HG02943 (cell line): ENCODE data around the gene SH3RF2.

Experiments used
- ATAC-seq: cut with Tn5 transposase; IDR thresholded peaks from one replicate; pipeline ENCODE4 v1.9.1; 2021; ENCODE audit warnings: mild to moderate bottlenecking, low read depth, moderate library complexity; ENCODE audit not compliant: unreplicated experiment

SH3RF2 gene

DNA sequence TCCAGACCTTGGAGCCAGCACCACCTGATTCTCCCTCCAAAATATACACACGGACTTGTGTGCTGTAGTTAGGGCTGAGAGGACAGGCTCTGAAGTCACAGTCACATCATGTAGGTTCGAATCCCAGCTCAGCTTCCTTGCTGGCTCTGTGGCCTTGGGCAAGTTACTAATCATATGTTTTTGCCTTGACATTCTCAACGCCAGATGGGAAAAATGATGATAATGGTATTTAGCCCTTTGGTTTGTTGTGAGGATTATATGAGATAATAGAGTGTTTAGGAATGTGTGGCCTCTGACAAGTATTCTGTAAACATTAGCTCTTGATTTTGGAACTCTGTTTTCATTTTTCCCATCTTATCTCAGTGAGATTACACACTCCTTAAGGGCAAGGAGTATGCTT is 96.5 kb downstream of the SH3RF2 start:
- no peak for ATAC-seq

DNA sequence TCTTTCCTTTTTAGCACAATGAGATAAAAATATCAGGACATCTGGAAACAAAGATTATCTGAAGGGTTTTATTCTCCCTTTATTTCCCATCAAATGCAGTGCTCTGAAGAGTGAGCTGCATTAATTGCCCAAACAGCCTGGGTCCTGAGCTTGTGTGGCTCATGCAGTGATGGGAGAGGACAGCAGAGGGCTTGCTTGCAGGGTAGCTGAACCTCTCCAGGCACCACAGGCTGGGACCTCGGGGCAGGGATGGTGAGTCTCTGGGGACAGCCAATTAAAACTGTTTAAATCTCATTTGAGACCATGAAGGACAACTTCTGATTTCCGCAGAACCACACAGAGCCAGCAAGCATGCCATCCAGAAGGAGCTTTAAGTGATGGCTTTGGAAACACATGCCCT is 97.7 kb downstream of the SH3RF2 start:
- ATAC-seq, result no peak

DNA sequence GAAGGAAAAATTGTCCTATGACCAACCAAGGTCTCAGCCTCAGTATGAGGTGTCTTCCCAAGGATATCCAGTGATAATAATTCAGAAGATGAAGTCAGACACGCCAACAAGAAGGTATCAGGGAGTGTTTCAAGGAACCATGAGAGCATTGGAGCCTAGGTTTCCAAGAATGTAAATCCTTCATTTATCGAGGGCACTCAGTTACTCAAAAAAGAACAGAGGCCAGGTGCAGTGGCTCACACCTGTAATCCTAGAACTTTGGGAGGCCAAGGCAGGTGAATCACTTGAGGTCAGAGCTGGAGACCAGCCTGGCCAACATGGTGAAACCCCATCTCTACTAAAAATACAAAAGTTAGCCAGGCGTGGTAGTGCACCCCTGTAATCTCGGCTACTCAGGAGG is 98.2 kb downstream of the SH3RF2 start:
- no peak for ATAC-seq

DNA sequence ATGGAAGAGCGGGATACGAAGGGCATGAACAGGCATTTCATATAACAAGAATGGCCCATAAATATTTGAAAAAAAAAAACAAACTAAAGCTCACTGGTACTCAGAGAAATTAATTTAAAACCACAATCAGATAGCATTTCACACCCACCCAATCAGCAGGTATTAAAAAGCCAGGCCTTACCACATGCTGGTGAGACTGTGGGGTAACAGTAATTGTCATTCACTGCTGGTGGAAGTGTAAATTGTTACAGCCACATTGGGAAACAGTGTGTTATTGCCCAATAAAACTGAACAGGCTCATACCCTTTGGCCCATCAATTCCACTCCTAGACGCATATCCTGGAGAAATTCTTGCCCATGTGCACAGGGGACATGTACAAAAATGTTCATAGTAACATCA is 103.0 kb downstream of the SH3RF2 start:
- no peak for ATAC-seq

DNA sequence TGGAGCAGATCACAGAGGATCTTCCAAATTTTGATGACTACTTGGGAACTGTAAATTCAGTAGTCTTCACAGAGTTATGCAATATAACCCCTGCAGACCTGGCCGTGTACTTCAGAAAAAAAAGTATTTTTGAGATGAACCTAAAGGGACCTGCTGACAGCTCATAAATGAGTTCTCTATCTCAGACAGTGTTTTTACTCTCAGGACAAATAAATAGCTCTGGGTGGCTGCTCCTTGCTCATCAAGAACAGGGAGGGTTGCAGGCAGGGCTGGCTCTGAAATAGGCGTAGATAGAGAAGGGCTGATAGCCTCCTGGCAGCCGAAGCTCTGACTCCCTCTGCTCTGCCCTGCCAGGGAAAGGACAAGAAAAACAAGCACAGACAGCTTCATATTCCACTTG is 104.1 kb downstream of the SH3RF2 start:
- ATAC-seq, result no peak

DNA sequence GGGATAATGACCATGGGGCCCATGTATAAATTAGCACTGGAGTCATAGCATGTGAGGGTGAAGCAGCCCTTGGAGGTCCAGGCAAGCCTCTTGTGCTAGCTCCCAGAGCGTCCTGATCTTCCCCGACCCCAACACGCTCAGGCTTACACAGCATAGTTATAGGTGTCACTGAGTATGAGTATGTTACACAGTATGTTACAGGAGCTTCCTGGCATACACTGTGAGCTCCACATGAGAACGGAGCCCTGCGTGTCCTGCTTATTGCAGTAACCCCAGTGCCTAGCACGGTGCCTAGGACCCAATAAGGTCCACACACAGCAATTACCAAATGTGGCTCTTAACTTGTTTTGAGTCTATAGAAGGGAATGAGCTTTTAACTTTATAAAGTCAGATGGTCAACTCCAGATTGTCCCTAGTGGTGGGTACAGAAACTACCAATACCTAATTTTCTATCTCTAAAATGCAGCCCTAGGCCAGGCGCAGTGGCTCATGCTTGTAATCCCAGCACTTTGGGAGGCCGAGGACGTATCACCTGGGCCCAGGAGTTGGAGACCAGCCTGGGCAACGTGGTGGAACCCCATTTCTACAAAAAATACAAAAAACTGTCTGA is 104.9 kb downstream of the SH3RF2 start:
- ATAC-seq, result peak; percentile 85

DNA sequence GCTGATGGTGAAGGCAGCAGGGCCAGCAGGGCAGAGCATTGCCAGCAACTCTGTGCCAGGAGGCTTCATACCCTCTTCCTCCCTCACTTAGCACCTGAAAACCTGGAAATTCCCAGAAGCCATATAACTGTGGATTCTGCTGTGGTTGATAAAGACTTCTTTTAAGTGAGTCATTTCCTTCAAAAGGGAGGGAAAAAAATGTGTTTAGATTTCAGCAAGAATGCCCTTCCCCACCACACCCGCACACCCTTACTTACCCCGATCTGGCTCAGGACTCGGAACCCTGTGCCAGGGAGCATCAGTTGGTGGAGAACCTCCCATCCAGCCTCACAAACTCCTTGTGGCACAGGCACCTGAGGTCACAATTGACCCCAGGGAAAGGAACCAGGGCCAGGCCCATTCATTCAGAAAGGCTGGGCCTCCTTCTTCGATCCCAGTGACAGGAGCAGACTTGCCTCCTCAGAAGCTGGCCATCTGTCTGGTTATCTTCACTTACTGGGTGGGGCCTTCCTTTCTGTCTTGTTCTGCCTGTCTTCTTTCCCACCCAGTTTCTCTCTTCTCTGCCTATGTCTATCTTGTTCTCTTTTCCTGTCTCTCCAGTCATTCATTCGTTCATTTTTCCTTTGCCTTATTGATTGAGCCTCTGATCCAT is 106.4 kb downstream of the SH3RF2 start:
- no peak for ATAC-seq

DNA sequence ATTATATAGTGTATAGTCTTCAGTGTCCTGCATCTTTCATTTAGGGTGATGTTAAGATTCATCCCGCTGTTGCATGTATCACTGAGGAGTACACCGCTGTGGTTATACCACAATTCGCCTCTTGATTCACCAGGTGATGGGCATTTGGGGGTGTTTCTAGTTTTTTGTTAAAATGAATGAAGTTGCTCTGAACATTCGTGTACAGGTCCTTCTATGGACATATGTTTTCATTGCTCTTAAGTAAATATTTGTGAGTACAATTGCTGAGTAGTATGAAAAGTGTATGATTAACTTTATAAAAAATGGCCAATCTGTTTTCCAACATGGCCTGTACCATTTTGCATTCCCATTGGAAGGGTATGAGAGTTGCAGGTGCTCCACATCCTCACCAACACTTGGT is 107.3 kb downstream of the SH3RF2 start:
- no peak for ATAC-seq

DNA sequence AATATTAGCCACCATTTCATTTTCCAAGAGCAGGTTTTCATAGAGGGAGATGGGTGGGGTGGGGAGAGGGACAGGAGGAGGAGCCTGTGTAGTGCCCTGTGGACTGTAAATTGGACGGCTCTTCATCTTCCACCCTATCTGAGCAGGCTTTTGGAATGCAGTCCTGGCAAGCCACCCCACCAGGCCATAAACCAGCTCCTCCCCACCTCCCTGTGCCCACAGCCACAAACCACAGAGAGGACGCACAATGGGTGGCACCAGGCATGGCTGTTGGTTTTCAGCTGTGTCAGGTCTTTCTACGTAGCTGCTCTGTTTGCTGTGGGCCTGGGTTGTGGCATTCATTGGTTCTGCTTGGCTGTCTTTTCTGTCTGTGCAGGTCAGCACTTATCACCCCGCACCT is 111.0 kb downstream of the SH3RF2 start:
- ATAC-seq, result no peak

DNA sequence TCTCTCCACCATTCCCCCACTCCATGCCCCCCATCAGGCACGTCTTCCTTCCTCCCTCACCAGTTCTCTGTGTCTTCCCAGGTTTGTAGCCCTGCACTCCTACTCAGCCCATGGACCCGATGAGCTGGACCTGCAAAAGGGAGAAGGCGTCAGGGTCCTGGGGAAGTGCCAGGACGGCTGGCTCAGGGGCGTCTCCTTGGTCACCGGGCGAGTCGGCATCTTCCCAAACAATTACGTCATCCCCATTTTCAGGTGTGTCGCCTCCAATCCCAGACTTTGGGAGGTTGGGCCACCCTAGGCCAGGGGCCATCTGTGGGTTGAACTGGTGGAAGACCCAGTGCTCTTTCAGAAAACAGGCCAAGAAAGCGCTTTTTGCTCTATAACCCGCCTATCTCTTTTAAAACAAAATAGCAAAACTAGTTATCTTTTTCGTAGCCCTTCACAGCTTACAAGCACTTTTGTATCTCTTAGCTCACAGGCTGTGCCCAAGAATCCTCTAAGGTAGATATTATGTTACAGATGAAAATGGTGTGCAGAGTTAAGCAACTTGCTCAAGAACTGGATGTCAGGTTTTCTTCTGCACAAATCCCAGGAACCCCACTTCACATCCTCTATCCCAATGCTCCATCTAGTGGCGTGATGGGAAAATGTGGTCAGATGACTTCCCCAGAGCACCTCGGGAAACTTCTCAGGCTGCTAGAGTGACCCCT is 112.8 kb downstream of the SH3RF2 start:
- ATAC-seq, result no peak

DNA sequence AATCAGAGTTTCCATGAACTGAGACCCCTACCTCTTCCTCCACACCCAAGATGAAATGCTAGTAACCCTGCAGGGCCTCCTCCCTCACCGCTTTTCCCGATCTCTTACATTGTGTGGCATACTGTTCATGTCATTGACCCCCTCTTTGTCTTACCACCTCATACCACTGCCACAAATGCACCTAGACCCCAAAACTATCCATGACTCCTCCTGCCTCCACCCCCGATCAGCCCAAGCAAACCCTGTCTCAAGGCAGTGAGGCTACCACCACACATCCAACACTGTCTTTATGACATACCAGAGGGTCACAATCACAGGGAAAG is 113.3 kb downstream of the SH3RF2 start:
- ATAC-seq, result no peak

DNA sequence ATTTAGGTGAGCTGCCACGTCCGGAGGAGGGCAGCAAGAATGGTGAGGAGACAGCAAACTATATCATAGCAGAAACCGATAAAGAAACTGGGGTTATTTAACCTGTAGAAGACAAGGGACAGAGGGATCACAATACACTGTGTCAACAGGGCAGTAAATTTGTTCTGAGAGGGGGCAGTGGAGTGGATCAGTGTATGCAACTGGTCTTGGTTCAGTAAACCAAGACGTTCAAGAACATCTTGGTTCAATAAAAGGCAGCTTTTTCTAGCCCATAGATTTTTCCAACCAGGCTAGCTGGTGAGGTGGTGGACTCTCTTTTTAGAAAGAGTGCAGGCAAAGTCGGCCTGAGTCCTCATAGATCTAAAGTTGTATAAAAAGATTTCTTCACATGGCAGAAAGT is 113.7 kb downstream of the SH3RF2 start:
- ATAC-seq, result no peak

DNA sequence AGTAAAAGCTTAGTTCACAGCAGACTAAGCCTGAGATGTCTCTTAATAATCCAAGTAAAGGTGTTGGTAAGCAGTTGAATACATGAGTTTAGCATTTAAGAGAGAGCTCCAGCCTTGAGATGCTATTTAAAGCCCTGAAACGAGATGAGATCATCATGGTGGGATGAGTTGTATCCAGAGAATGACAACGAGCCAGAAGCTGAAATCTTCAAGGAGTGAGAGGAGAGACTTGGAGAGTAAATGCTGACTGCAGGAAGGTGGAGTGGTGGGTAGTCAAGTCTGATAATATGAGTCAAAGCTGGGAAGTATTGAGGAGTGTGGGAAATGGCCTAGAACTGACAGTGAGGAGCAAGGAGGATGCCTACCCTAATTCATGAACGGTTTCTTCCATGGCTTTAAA is 115.3 kb downstream of the SH3RF2 start:
- no peak for ATAC-seq

DNA sequence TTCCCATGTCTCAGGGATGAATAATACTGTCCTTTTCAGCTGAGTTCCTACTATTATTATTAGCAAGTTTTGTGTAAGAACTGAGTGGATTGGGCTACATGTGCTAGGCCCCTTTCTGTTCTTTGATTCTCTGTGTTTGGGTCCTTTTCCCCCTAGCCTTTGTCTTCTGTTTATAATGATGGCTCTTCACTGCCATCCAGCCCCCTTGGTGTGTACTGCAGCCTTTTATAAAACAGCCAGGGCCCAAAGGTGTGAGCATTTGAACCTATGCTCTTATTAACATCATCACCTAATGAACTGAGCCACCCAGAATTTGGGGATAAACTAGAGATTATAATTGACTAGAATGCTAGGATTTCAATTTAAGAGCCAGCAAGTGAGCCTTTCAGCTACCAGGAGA is 116.4 kb downstream of the SH3RF2 start:
- no peak for ATAC-seq

DNA sequence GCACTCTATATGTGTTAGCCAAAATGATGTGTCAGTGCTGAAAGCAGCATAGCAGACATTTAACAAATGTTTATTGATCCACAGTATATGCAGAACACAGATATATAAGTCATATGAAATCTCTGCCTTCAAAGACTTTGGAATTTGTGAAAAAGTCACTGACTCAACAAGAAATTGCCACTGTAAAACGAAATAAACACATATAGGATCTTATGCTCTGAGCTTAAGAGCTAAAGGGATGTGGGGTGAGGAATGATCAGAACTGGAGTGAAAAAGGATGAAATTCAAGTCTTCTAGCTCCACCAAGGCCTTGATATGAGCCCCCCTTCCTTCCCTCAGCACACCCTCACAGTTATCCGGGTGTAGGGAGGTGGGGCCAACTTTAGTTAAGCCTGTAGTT is 119.1 kb downstream of the SH3RF2 start:
- no peak for ATAC-seq

DNA sequence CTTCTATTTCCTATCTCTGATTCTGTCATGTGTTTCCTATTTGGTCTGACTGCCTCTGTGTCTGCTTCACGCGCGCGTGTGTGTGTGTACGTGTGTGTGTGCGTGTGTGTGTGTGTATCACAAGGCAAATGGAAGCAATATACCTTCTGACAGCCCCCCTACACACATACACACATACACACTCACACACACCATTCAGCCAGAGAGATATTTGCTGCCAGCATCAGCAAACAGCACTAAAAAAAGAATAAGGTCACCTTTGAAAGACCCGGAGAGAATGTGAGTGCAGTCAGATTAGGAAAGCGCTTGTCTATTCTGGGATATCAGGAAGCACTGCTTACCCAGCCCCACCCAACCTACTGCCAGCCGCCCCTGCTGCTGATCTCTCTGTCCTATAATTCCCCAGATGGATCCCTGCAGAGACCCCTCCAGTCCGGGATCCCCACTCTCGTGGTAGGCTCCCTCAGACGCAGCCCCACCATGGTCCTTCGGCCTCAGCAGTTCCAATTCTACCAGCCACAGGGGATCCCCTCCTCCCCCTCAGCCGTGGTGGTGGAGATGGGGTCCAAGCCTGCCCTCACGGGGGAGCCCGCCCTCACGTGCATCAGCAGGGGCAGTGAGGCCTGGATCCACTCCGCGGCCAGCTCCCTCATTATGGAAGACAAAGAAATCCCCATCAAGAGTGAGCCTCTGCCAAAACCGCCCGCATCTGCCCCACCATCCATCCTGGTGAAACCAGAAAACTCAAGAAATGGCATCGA is 123.3 kb downstream of the SH3RF2 start:
- ATAC-seq, result no peak

DNA sequence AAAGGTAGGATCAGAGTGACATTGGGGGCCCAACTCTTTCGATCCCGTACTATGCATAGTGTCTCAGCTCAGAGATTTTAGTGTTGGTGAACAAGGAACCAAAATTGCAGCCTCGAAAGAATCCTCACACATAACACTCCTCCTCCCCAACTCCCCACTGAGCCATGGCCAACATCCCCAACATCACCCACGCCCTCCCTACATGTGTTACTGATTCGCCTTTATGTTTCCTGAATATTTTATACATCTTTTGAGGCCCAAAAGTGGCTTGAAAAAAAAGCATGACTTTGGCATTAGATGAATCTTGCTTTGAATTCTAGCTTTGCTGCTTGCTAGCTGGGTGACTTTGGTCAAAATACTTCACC is 123.8 kb downstream of the SH3RF2 start:
- no peak for ATAC-seq

DNA sequence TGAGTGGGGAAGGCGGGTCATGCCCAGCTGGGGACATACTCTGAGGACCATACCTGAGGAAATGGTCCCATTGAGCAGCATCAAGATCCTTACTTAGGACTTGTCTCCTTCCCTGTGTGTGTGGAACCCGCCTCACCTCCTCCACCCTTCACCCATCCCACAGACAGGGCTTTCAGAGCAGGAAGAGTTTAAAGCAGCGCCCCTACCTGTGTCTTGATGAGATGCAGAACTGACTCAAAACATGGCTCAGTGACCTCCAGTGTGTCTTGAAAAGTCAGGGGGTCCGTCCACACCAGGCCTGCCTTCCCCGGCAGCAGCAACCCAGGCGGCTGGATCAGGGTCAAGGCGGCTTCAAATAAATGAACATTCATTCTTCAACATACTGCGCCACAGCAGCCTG is 130.6 kb downstream of the SH3RF2 start:
- no peak for ATAC-seq

DNA sequence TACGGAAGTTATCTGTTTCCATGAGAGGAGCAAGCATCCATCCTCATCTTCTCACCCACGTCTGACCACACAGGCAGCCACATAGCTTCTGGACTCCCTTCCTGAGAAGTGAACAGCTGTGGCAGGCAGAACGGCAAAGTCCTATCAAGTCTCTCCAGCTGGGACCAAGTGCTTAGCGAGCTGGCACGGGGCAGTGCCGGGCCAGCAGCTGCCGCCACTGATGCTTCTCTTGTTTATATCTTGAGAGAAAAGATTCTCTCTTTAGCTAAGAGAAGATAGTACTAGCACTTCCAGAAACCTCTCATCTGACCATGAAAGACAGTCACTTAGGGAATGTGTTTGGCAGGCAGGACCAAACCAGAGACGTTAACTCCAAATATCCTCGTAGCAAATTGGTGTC is 131.8 kb downstream of the SH3RF2 start:
- ATAC-seq, result no peak

DNA sequence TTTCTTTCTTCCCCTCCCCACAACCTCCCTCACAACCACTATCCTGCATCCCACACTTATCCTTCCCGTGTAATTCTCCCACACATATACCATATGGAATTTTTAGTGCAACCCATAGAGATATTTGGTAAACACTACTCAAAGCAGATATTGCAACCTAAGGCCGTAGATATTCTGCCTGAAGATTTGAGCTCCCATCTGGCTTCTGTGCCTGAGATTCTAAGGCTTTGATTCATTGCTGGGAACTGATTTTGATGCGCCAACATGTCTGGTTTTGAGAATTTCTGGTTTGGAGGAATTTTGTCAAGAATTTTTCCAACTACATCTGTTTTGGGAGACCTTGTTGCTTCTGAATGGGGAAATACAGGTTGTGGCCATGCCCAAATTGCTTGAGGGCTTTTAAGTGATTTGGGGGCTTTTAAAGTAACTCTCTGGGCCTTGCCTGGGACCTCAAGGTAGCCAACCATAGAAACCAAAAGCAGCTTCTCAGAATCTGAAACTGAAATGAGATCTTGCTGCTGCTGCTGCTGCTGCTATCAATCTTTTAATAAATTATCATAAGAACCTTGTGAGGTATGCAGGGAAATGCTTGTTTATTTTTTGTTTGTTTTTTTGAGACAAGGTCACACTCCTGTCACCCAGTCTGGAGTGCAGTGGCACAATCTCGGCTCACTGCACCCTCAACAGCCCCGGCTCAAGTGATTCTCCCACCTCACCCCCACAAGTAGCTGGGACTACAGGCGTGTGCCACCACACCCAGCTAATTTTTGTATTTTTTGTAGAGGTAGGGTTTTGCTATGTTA is 132.8 kb downstream of the SH3RF2 start:
- ATAC-seq, result peak; percentile 73

DNA sequence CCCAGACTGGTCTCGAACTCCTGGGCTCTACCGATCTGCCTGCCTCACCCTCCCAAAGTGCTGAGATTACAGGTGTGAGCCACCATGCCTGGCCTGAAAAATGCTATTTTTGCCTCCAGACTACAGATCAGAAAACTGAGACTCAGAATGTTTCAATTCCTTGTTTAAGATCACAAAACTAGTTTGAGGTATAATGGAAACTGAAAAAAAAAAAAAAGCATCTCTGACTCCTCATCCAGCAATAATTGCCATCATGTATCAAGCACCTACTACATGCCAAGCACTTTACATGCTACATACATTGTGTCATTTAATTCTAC is 133.4 kb downstream of the SH3RF2 start:
- peak; percentile 51 for ATAC-seq
